GM19035 (cell line): Measurements from ENCODE around the gene NLRC3.

ENCODE experiments used
- ATAC-seq: cut with Tn5 transposase; IDR thresholded peaks from one replicate; pipeline ENCODE4 v1.9.1; 2021; ENCODE audit not compliant: unreplicated experiment

The NLRC3 gene

DNA sequence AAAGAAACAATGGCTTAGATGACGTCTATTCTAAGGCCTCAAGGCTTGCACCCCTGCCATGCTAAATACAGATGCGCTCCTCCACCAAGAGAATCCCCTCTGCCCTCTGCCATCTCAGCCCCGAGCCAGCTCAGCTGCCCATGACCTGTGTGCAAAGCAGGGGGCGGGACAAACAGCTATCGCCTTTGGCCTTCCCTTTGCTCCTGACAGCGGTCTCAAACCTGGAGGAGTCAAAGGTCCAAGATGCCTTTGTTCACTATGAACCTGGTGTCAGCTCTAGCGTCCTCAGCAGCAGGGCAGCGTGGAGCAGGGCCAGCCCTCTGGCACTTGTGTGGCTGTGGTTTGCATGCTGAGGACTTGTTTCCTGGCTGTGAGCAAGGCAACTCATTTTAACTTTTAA is 21.9 kb upstream of the NLRC3 start:
- ATAC-seq = no peak

DNA sequence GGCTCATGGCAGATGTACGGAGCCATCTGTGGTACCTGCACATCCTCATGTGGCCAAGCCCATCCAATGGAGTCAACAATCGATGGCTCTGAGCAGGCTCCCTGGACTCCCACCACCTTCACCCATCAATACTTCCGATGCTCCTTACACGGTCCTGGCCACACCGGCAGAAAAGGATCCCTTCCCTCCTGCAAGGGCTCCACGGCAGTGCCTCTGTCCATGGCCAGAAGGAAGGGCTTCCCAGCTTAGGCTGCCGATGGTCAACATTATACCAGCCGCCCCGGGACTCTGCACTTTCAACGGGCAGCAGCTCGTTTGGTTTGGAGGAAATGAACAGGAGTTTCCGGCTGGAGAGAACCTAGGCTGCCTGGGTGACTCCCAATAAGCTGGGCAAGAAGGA is 21.0 kb upstream of the NLRC3 start:
- no peak for ATAC-seq

- no peak for ATAC-seq
These were observed 20.5 kb upstream of the NLRC3 start for GRCh38 chr16:3597676-3598075.

DNA sequence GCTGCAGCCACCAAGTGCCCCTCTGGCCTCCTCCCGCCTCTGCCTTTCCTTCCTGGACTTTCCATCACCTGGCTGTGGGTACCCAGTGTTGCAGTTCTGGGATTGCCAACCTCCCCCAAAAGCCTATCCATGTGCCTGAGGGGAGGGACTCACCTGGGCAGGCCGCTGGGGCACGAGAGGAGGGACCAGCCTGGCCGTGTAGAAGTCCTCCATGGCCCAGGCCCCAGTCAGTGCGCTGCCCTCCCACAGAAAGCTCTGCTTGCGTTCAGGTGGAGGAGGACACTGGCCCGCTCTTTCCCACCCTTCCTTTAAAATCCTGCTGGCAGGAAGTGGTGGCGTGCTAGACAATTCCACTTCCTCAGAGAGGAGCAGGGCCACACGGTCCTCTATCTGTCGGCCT is 20.0 kb upstream of the NLRC3 start:
- no peak for ATAC-seq

DNA sequence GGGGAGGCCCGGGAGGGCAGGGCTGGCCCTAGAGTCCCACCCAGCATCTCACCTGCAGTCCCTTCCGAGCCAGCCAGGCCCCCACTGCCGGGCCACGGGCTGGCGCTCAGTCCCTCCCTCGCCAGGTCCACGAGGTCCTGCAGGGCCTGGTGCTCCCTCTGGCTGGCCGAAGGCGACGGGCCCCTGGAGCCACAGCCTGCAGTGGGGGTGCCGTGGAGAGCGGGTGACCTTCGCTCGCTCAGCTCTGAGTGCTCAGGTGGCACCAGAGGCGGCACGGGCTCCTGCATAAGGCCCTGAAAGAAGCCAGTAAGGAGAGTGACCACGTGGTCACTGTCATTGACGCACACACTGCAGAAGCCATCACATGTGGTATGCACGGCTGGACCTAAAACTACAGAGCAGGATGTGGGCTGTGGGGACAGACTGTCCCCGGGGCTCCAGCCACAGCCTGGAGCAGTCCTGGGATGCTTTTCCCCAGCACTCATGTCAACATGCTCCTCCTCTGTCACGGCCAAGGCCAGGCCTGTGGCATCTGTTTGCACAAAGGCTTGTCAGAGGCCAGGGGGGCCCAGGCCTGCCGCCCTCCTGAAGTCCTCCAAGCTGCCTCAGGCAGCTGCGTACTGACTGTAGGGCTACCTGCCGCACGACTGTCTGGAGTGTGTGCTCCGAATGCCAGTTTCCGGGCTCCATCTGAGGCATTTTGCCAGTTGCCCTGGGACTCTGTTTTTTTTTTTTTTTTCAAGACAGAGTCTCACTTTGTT is 19.1 kb upstream of the NLRC3 start:
- no peak for ATAC-seq

DNA sequence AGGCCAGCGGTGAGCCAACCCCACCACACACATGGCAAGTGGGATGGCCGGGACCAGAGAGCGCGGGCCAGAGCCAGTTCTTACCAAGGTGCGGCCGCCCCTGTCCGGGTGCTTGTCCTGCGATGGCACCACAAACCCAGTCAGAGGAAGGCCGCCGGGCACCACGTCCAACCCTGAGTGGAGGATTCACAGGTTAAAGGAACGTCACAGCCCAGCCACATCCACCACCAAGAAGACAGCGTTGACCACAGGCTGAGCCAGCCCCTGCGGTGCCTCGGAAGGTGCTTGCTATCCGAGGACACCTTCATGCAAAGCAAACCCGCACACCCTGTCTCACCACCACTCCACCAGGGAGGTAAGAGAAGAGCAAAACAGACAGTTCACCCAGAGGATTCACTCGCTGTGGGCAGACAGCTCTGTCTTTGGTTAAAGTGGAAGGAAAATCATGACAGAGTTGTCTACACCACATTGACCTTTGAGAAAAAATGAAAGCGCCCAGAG is 18.4 kb upstream of the NLRC3 start:
- no peak for ATAC-seq

DNA sequence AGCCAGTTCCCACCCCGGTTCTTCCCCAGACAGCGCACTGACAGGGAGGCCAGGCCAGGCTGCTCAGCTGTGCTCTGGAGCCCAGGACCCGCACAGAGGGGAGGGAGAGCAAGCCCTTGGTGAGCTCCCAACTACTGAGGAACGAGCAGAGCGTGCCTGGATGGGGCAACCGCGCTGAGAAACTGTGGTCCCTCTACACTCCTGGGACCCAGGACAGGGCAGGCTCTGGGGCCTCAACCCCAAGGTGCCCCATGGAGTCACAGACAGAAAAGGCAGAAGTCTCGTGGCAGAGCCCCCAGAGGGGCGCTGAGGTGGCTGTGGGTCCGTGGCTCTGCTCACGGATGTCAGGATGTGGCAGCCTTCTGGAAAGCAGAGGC is 17.9 kb upstream of the NLRC3 start:
- no peak for ATAC-seq

DNA sequence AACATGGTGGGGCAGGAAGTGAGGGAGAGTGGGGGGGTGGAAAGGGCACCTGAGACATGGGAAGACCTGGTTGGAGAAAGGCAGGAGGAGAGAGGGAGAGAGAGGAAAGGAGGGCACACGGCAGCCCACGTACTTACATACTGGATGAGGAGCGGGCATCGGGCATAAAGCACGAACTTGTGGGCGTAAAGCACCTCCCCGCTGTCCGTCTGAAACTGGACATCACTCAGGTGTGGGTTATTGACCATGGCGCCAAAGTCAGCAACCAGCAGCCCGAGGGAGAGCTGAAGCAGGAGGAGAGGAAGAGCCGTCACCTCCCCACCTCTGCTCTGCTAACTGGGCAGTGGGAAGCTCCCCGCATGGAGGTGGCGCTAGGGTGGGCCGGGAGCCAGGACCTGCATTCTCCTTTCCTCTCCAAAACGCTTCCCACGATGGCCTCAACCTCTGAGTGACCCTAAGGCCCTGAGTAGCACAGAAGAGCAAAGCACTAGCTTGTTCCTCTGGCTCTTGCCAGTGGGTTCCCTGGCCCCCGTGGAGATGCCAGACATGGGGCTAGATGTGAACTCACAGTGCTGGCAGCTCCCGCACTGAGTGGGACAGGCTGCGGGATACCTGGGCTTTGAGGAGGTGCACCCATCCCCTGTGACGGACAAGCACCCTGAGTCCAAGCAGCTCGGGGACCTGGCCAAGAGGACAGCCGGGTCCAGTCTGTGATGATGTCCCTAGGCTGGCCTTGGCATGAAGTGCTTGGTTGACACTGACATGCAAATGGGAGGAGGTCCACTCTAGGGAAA is 17.3 kb upstream of the NLRC3 start:
- no peak for ATAC-seq

DNA sequence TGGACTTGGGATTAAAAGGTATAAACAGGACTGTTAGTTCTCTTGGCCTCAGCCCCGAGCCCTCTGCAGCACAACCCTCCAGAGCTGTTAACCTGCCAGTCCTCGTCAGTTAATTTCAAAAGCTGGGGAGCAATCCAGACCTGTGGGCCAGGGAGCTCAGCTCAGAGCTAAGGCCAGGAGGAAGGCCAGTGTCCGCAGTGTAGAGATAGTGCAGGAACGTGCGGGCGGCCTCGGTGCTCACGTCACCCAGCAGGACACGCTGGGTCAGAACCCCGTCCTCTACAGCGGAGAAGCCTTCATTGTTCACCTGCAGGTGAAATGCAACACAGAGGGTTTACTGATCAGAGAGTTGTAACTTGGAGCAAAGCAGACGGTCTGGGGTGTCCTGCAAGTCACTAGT is 15.4 kb upstream of the NLRC3 start:
- ATAC-seq = no peak

DNA sequence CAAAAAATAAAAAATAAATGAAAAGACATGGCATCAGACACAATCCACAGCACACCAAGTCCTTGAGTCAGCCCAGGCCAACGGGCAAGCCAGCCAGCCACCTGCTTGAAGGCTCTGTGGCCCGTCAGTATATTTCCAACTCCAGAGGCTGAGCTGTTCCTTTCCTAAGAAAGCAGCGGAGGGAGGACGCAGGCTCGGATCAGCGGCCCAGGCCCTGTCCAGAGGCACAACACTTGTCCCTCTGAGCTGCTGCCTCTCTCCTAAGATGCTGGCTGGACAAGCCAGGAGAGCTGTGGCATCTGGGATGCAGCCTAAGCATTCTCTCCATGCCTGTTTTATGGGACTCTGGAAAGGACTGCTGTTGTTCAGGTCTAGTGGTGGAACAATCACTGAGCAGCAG is 14.8 kb upstream of the NLRC3 start:
- no peak for ATAC-seq

GRCh38 chr16:3591436-3591803 is 14.2 kb upstream of the NLRC3 start:
- no peak for ATAC-seq

DNA sequence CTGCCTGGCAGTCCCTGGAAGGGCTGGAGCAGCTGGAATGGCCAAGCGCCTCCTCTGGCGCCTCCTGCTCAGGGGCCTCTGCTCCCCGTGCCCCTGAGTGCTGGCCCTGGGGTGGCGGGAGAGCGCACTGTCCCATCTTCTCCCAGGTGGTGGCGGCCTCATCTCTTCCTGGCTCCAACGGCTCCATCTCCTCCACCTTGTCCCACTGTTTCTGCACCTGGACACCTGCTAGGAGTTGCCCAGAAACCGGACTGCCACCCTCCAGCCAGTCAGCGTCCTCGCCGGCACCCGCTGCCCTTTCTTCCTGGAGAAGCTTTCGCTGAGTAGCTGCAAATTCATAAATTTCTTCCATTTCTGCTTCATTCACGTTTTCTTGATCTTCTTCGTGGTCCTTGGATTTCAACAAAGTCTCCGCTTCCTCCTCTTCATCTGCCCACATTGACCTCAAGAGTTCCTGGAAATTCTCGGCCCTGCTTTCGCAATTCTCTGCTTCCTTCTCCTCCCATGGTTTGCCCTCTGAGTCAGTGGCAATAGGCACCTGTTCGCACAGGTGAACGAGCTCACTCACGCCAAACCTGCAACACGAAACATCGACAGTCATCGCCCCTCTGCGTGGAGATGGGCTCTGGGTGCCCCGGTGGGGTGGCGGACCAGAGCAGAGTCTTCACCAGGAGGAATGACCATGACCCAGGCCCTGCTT is 13.7 kb upstream of the NLRC3 start:
- ATAC-seq = no peak

DNA sequence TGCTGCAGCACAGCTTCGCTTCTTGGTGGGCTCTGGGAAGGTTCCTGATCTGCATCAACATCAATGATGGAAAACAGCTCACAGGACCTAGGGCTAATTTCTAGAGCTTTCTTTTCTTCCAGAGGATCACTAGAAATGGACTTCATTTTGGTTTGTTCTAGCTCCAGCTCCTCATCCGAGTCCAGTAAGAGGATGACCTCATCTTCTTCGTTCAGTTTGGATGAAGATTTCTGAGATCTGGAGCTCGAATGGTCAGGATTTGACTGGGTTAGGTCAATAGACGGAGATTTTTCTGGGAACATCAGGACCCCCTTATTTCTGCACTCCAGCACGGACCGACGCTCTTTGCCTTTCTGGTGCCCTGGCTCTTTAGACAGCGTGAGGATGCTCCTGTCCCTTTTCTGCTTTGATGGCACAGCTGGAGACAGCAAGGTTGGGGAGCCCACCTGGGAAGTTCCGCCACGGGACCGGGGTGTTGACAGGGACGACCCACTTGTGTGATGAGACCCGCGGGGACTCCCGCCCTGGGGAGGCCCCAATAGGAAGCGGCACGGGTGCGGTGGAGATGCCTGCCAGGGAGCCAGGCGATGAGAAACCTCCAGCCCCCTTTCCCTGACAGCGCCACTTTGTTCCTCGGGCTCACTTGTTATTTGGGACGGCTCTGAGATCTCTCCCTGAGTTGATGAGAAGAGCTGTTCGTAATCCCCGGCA is 12.9 kb upstream of the NLRC3 start:
- no peak for ATAC-seq

DNA sequence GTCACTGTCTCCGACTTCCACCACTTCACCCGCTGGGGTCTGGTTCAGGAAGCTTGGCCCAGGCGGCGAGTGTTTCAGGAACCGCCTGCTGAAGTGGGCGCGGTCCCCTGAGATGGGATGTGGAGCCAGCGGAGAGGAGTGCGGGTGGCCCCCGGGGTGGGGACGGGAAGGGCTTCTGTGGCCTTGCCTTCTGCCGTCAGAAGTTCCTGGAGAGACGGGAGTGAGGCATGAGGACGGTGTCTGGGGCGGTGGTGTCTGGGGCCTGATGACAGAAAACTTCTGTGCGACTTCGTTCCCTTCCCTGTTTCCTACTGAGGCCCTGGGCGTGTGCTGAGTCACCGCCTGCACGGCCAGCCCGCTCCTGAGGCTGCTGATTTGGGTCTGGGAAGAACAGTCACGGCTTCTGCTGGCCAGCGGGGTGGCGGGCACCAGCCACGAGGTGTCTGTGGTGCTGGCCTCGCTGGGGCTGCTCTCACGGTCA is 12.3 kb upstream of the NLRC3 start:
- no peak for ATAC-seq

DNA sequence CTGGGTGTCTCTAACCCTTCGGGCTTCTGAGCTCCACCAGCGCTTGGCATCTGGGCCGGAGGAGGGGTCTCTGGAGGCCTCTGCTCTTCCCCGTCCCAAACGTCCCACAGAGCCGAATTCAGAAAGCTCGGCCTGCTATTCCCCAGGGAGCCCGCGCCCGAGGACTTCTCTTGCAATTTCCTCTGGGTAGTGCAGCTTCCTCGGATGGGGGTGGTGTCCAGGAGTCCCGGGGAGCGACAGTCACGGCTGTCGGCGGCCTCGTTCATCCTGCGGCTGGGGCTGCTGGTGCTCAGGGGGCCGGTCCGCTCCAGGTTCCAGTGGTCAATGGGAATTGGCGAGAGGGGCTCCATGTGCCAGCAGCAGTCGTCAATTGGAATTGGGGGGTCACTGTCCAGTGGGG is 11.8 kb upstream of the NLRC3 start:
- no peak for ATAC-seq

DNA sequence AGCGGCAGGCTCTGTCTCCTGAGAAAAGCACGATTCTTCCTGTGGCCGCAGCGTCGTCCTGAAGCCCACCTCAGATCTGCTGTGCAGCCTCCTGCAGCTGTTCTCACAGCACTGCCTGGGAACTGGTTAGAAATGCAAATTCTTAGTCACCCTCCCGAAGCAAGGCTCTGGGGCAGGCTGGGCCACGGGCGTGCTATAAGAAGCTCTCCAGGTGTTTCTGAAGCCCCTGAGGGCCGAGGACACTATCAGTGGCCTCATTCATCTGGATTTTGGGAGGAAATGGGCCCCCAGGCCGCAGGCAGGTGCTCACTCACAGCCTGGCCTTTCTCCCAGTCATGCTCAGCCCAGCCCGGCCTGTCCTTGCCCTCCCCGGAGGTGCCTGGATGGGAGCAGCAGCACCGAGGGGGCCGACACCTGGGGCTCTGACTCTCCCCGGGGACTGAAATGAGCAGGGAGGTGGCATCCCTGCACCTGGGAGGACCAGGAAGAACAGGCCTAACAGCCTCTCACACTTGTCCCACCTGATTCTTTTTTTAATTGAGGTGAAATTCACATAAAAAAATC is 10.4 kb upstream of the NLRC3 start:
- no peak for ATAC-seq

GRCh38 chr16:3584412-3584811 is 7.2 kb upstream of the NLRC3 start:
- no peak for ATAC-seq

- ATAC-seq = no peak
These were observed 6.3 kb upstream of the NLRC3 start for GRCh38 chr16:3583303-3584038.

DNA sequence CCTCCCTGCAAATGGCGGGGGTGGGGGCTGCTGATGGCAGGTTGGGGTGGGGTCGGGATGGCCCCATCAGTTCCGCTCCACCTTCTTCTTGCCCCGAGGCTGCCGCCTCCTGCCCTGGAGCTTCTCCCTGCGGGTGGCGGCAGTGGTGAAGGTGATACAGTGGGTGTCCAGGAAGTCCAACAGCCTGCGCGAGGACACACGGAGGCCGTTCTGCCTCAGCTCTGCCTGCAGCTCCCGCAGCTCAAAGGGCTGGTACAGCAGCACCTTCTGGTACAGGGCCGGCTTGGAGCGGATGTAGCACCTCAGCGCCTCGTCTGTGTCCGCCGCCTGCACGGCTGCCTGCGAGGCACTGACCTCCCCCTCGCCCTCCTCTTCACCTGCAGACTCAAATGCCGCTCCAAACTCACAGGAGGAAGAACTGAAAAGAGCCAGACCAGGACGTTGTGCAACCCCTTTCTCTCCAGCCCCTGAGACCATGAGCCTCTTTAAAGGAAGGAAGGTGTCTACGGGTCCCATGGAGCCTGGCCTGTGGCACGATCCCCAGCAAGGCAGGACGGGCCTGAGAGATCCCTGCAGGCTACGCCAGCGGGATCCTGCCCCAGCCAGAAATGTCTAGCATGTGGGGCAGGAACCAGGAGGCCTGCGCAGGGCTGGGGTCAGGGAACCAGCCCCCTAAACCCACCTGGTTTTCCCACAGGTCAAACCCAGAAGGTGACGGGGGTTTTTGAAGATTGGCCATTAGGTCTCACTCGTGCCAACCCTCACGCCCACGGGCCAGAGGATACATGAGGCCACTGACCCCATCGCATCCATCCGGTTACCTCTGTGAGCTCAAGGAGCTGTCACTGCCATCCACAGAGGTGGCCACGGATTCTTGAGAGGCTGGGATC is 5.3 kb upstream of the NLRC3 start:
- ATAC-seq = no peak
